ENCODE data around the gene HNRNPL. TPM values are rescaled to one million over a fixed set of nuclear protein-coding genes. Genes with fewer than 3 reads are reported as not detected.
A peak's percentile ranks its signal among the peaks of the same experiment; 100 is the strongest.

The HNRNPL gene
- total and polyA plus RNA-seq, 10 of the 15 experiments (the other 5 are each of a cell fraction or from before 2014, with no cell fraction given): 32.5 to 512 (median 306) TPM

- H3K36me3 ChIP-seq (ENCODE audit: control insufficient read depth in 2 of 2, insufficient read depth in 2 of 2, low read length in 1 of 2): peaks cover 8 to 13% of the 10 kb centered on the region in 2 experiments
- CTCF ChIA-PET: interaction anchor here (0.7 to 2.5 kb wide), 6 partner anchors 10 to 82 kb away, joined by 3 to 14 read pairs (median 4); partner anchors contain the start of gene ECH1
- SMC1A ChIA-PET (ENCODE audit: uncharacterized antibody, unreplicated experiment): interaction anchor here (0.9 to 4.5 kb wide), 7 partner anchors 9 to 79 kb away, joined by 3 to 44 read pairs (median 4); no protein-coding TSS in a partner anchor
- peak overlapping the region; percentile 98 for H3K4me2 ChIP-seq (ENCODE audit: control insufficient read depth, insufficient read depth)
- in situ Hi-C loops (cut with MboI) (no loop called here), intact Hi-C loops (cut with micrococcal nuclease; ENCODE audit: unreplicated experiment) (loop anchor here (1.0 kb wide), 2 partner anchors 13 to 48 kb away; partner anchors contain the start of genes NFKBIB and SIRT2)
- peak overlapping the region; percentile 85 for H3K27ac ChIP-seq (ENCODE audit: control insufficient read depth, insufficient read depth)
- H3K4me3 ChIP-seq: peak overlapping the region; percentile 78
- FAIRE-seq: no peak
- H4K20me1 ChIP-seq (ENCODE audit: control insufficient read depth, insufficient read depth): peaks cover 3% of the 10 kb centered on the region
- peak overlapping the region; percentile 21 for H2AFZ ChIP-seq (ENCODE audit: control insufficient read depth, low read depth, low read length)
- WGBS (ENCODE audit: insufficient coverage, insufficient replicate concordance, low lambda C conversion rate, missing lambda C conversion rate): under 1% methylated on average over 38 of the region's 40 CpGs
- no peaks in the 10 kb centered on the region for H3K27me3 ChIP-seq (replicated peaks in 1 of 2; ENCODE audit: control insufficient read depth in 2 of 2, insufficient read depth in 2 of 2, low read length in 1 of 2)
- no peak for DNase-seq (ENCODE audit: low read depth, low spot score)
- no peak; the same call in 2 of the 3 replicates for ATAC-seq
- peak overlapping the region; percentile 79 for H3K9ac ChIP-seq (ENCODE audit: control insufficient read depth, insufficient read depth, low read length)
- peaks cover 7% of the 10 kb centered on the region; the same call in 1 of the 2 replicates for H3K4me1 ChIP-seq (ENCODE audit: control insufficient read depth, insufficient read depth, low read length)
- BruUV-seq (replicated peaks): no TSS peak
- peaks cover 34% of the 10 kb centered on the region for H3K79me2 ChIP-seq (ENCODE audit: control insufficient read depth, insufficient read depth, low read length)
- POLR2A ChIA-PET: interaction anchor here (0.6 to 4.4 kb wide), 10 partner anchors 14 to 235 kb away, joined by 3 to 144 read pairs (median 5); partner anchors contain the start of genes ECH1, MRPS12, NFKBIB and SARS2
- no peaks in the 10 kb centered on the region for H3K9me3 ChIP-seq (replicated peaks; ENCODE audit: control insufficient read depth, insufficient read depth, low read length)
- RAD21 ChIA-PET (ENCODE audit: unreplicated experiment): interaction anchor here (0.9 to 3.6 kb wide), 5 partner anchors 9 to 27 kb away, joined by 3 to 47 read pairs (median 9); partner anchors contain the start of genes ECH1 and RINL
- TF ChIP-seq SMARCA5 (IDR thresholded peaks at IDR 0.05) (peak; percentile 49; the same call in 1 of the 2 replicates), CEBPZ (IDR thresholded peaks at IDR 0.05; ENCODE audit: low read depth, low read length) (no peak), NFYA (IDR thresholded peaks at IDR 0.05; ENCODE audit: borderline replicate concordance, low read depth, low read length) (no peak), CBX3 (IDR thresholded peaks at IDR 0.05; ENCODE audit: borderline replicate concordance, low read depth) (no peak), SIN3A (IDR thresholded peaks at IDR 0.05; ENCODE audit: low read depth, low read length) (no peak), CHD1 (IDR thresholded peaks at IDR 0.05; ENCODE audit: low read depth, low read length) (no peak), ZNF622 (IDR thresholded peaks at IDR 0.05) (no peak), POLR2A (IDR thresholded peaks at IDR 0.05; ENCODE audit: low read depth, low read length) (peak; percentile 52), RELB (IDR thresholded peaks at IDR 0.05; ENCODE audit: low read depth) (no peak), NFXL1 (IDR thresholded peaks at IDR 0.05; ENCODE audit: borderline replicate concordance) (no peak), USF2 (IDR thresholded peaks at IDR 0.05; ENCODE audit: borderline replicate concordance, low read depth, low read length) (no peak), E4F1 (IDR thresholded peaks at IDR 0.05; ENCODE audit: borderline replicate concordance, partially characterized antibody) (no peak), CHD4 (IDR thresholded peaks at IDR 0.05) (no peak), HCFC1 (IDR thresholded peaks at IDR 0.05; ENCODE audit: low read length) (no peak), SREBF2 (IDR thresholded peaks at IDR 0.05; ENCODE audit: low read length) (no peak), LARP7 (IDR thresholded peaks at IDR 0.05) (0 out of 2 replicates have a peak, but pooled peaks have one; percentile 26)
Observed at GRCh38 chr19:38850976-38851621, 1.3 kb upstream of the HNRNPL start.
